Astrocyte (in vitro differentiated cells and primary cell): Measurements from ENCODE around the gene STUM. TPM values are rescaled to one million over a fixed set of nuclear protein-coding genes. Genes with fewer than 3 reads are reported as not detected.

Source experiments
- DNase-seq: peaks from one replicate; pipeline ENCODE4 v3.0.0-alpha.2; 2010; ENCODE audit warnings: low read depth
- FAIRE-seq: peaks from 2 replicates; lab custom pipeline; 2011; peaks lifted over from hg19 to GRCh38; lab: Jason Lieb, UNC
- H2AFZ ChIP-seq: 2 replicates; pipeline ENCODE4 v1.6.0; 2012; ENCODE audit warnings: low read depth, low read length, inconsistent platforms
- H3K27ac ChIP-seq: 2 replicates; pipeline ENCODE4 v1.5.1; 2011; ENCODE audit warnings: low read depth, low read length, inconsistent platforms
- H3K27me3 ChIP-seq: 2 replicates; pipeline ENCODE4 v1.6.0; 2011; ENCODE audit warnings: low read length, inconsistent platforms; ENCODE audit not compliant: insufficient read depth
- H3K36me3 ChIP-seq: 2 replicates; pipeline ENCODE4 v1.5.1; 2011; ENCODE audit warnings: low read length, inconsistent platforms; ENCODE audit not compliant: insufficient read depth
- H3K4me1 ChIP-seq: 2 replicates; pipeline ENCODE4 v1.5.1; 2011; ENCODE audit warnings: low read length, inconsistent platforms; ENCODE audit not compliant: insufficient read depth
- H3K4me2 ChIP-seq: 2 replicates; pipeline ENCODE4 v1.6.0; 2012; ENCODE audit warnings: low read length, inconsistent platforms
- H3K4me3 ChIP-seq: 2 replicates; pipeline ENCODE4 v1.5.1; 2011; ENCODE audit warnings: low read depth, mild to moderate bottlenecking, low read length, inconsistent platforms; ENCODE audit not compliant: insufficient read depth
- H3K79me2 ChIP-seq: 2 replicates; pipeline ENCODE4 v1.6.0; 2012; ENCODE audit warnings: mild to moderate bottlenecking, low read length, inconsistent platforms; ENCODE audit not compliant: insufficient read depth
- H3K9ac ChIP-seq: 2 replicates; pipeline ENCODE4 v1.6.0; 2012; ENCODE audit warnings: mild to moderate bottlenecking, low read length, inconsistent platforms
- H3K9me3 ChIP-seq: 2 replicates; pipeline ENCODE4 v1.5.1; 2012; ENCODE audit warnings: low read depth, mild to moderate bottlenecking, low read length, inconsistent platforms; ENCODE audit not compliant: insufficient read depth
- H4K20me1 ChIP-seq: 2 replicates; pipeline ENCODE4 v1.6.0; 2012; ENCODE audit warnings: low read length, inconsistent platforms; ENCODE audit not compliant: insufficient read depth
- H3K27ac Mint-ChIP-seq: one replicate; pipeline ENCODE4 v1.8.0; 2021; ENCODE audit warnings: mild to moderate bottlenecking, mixed read lengths; ENCODE audit not compliant: unreplicated experiment
- H3K27me3 Mint-ChIP-seq: one replicate; pipeline ENCODE4 v1.8.0; 2021; ENCODE audit warnings: low read depth, mixed read lengths; ENCODE audit not compliant: unreplicated experiment
- H3K36me3 Mint-ChIP-seq: one replicate; pipeline ENCODE4 v1.8.0; 2021; ENCODE audit warnings: low read depth, mixed read lengths; ENCODE audit not compliant: unreplicated experiment
- H3K4me1 Mint-ChIP-seq: one replicate; pipeline ENCODE4 v1.8.0; 2021; ENCODE audit warnings: low read depth, mixed read lengths; ENCODE audit not compliant: unreplicated experiment
- H3K4me3 Mint-ChIP-seq: one replicate; pipeline ENCODE4 v1.8.0; 2021; ENCODE audit warnings: mild to moderate bottlenecking, moderate library complexity, mixed read lengths; ENCODE audit not compliant: unreplicated experiment
- H3K9me3 Mint-ChIP-seq: one replicate; pipeline ENCODE4 v1.8.0; 2021; ENCODE audit warnings: mild to moderate bottlenecking, mixed read lengths; ENCODE audit not compliant: unreplicated experiment
- CTCF ChIP-seq: IDR thresholded peaks from 2 replicates; pipeline ENCODE4 v1.5.1; 2011; ENCODE audit warnings: low read depth, mild to moderate bottlenecking, inconsistent platforms, low read length, moderate library complexity; ENCODE audit not compliant: insufficient read depth
- EZH2 ChIP-seq: IDR thresholded peaks from 2 replicates; pipeline ENCODE4 v1.6.1; 2012; ENCODE audit warnings: mild to moderate bottlenecking, low read length, inconsistent platforms; ENCODE audit not compliant: insufficient read depth
- total RNA-seq: library from RNA; stranded (reverse); gene quantifications from 2 replicates; pipeline ENCODE4 v1.2.1, GENCODE V29; 2021

Gene STUM
- total RNA-seq, 1 donor from 2014 or later: not detected

GRCh38 chr1:226584164-226584563, 35.6 kb downstream of the STUM start:
- H3K27ac ChIP-seq: no peak overlapping the region
- H2AFZ ChIP-seq: no peak overlapping the region
- H3K36me3 ChIP-seq: no peaks in the 10 kb centered on the region
- TF ChIP-seq EZH2 (no peak), CTCF (no peak)
- Mint-ChIP-seq H3K9me3 (no peaks in the 10 kb centered on the region), H3K36me3 (peaks cover 4% of the 10 kb centered on the region), H3K4me1 (peaks cover 8% of the 10 kb centered on the region), H3K27ac (no peak overlapping the region), H3K4me3 (no peak overlapping the region), H3K27me3 (peaks cover 37% of the 10 kb centered on the region)
- no peaks in the 10 kb centered on the region for H4K20me1 ChIP-seq
- no peak overlapping the region for H3K9ac ChIP-seq
- H3K4me1 ChIP-seq: no peaks in the 10 kb centered on the region
- H3K27me3 ChIP-seq: no peaks in the 10 kb centered on the region
- no peak overlapping the region for H3K4me2 ChIP-seq
- DNase-seq: no peak
- no peaks in the 10 kb centered on the region for H3K9me3 ChIP-seq
- no peak overlapping the region for H3K4me3 ChIP-seq
- no peaks in the 10 kb centered on the region for H3K79me2 ChIP-seq
- FAIRE-seq: no peak

- Histone ChIP-seq H3K36me3 (no peaks in the 10 kb centered on the region), H3K27ac (no peak overlapping the region), H3K4me3 (no peak overlapping the region), H4K20me1 (no peaks in the 10 kb centered on the region), H3K9me3 (no peaks in the 10 kb centered on the region), H2AFZ (no peak overlapping the region), H3K9ac (no peak overlapping the region), H3K79me2 (no peaks in the 10 kb centered on the region), H3K4me1 (no peaks in the 10 kb centered on the region), H3K4me2 (no peak overlapping the region), H3K27me3 (no peaks in the 10 kb centered on the region)
- no peak for FAIRE-seq
- no peak for DNase-seq
- Mint-ChIP-seq H3K9me3 (no peaks in the 10 kb centered on the region), H3K27me3 (peaks cover 32% of the 10 kb centered on the region), H3K36me3 (no peaks in the 10 kb centered on the region), H3K27ac (no peak overlapping the region), H3K4me3 (no peak overlapping the region), H3K4me1 (peaks cover 18% of the 10 kb centered on the region)
- TF ChIP-seq EZH2: no peak
- TF ChIP-seq CTCF: no peak
Measured at GRCh38 chr1:226586116-226586515, 37.6 kb downstream of the STUM start.

- no peak overlapping the region for H3K4me2 ChIP-seq
- Mint-ChIP-seq H3K27me3 (peaks cover 34% of the 10 kb centered on the region), H3K9me3 (no peaks in the 10 kb centered on the region), H3K4me3 (no peak overlapping the region), H3K36me3 (no peaks in the 10 kb centered on the region), H3K4me1 (peaks cover 18% of the 10 kb centered on the region), H3K27ac (no peak overlapping the region)
- no peaks in the 10 kb centered on the region for H3K9me3 ChIP-seq
- no peaks in the 10 kb centered on the region for H3K36me3 ChIP-seq
- H4K20me1 ChIP-seq: no peaks in the 10 kb centered on the region
- H3K79me2 ChIP-seq: no peaks in the 10 kb centered on the region
- no peak overlapping the region for H2AFZ ChIP-seq
- no peak overlapping the region for H3K9ac ChIP-seq
- DNase-seq (no peak), FAIRE-seq (no peak)
- no peaks in the 10 kb centered on the region for H3K27me3 ChIP-seq
- TF ChIP-seq CTCF (no peak), EZH2 (no peak)
- no peak overlapping the region for H3K4me3 ChIP-seq
- H3K4me1 ChIP-seq: no peaks in the 10 kb centered on the region
- no peak overlapping the region for H3K27ac ChIP-seq
Measured at GRCh38 chr1:226586650-226587422, 38.3 kb downstream of the STUM start.
